SK-N-MC (cell line): ENCODE measurements around the gene B2M.

Experiments used
- EZH2 ChIP-seq: fragments of 200-600 bp; sonication (generic); IDR thresholded peaks from one replicate; pipeline ENCODE4 v1.6.1; 2017; ENCODE audit warnings: antibody characterized with exemption
- FOXP2 ChIP-seq: optimal IDR thresholded peaks from 2 replicates; pipeline ENCODE3; 2011; ENCODE audit warnings: mild to moderate bottlenecking, moderate library complexity; ENCODE audit not compliant: insufficient read depth; ENCODE audit errors: extremely low read length, control extremely low read depth
- POLR2AphosphoS5 ChIP-seq: IDR thresholded peaks from 2 replicates; pipeline ENCODE4 v1.6.1; 2012; ENCODE audit warnings: mild to moderate bottlenecking, low read depth, low read length, borderline replicate concordance

GRCh38 chr15:44711743-44712345 lies 527 bp downstream of the B2M start:
- TF ChIP-seq EZH2, result no peak
- TF ChIP-seq POLR2AphosphoS5, result no peak
- no peak for TF ChIP-seq FOXP2
